Glutamatergic neuron (in vitro differentiated cells): ENCODE measurements around the gene TRAF1. TPM values are rescaled to one million over a fixed set of nuclear protein-coding genes. Genes with fewer than 3 reads are reported as not detected.

Experiments
- DNase-seq: peaks from one replicate; pipeline ENCODE4 v3.0.0; 2022
- H3K27ac Mint-ChIP-seq: one replicate; pipeline ENCODE4 v1.8.0; 2020; ENCODE audit warnings: mild to moderate bottlenecking, mixed read lengths, inconsistent platforms; ENCODE audit not compliant: unreplicated experiment
- H3K27me3 Mint-ChIP-seq: one replicate; pipeline ENCODE4 v1.8.0; 2020; ENCODE audit warnings: mild to moderate bottlenecking, moderate library complexity, mixed read lengths, inconsistent platforms; ENCODE audit not compliant: unreplicated experiment
- H3K36me3 Mint-ChIP-seq: one replicate; pipeline ENCODE4 v1.8.0; 2020; ENCODE audit warnings: mild to moderate bottlenecking, mixed read lengths, inconsistent platforms; ENCODE audit not compliant: unreplicated experiment
- H3K4me1 Mint-ChIP-seq: one replicate; pipeline ENCODE4 v1.8.0; 2020; ENCODE audit warnings: mild to moderate bottlenecking, low read depth, mixed read lengths, inconsistent platforms; ENCODE audit not compliant: unreplicated experiment
- H3K4me3 Mint-ChIP-seq: one replicate; pipeline ENCODE4 v1.8.0; 2020; ENCODE audit warnings: mild to moderate bottlenecking, mixed read lengths, inconsistent platforms; ENCODE audit not compliant: unreplicated experiment
- H3K9me3 Mint-ChIP-seq: one replicate; pipeline ENCODE4 v1.8.0; 2020; ENCODE audit warnings: mild to moderate bottlenecking, moderate library complexity, mixed read lengths, inconsistent platforms; ENCODE audit not compliant: unreplicated experiment
- total RNA-seq: library from RNA; stranded (reverse); fragmentation: NEBNext Ultra II Directional; extraction: Animal tissue kit (Norgen Biotek cat#: 25700); gene quantifications from one replicate; pipeline ENCODE4 v1.2.1, GENCODE V29; 2021; ENCODE audit not compliant: unreplicated experiment
- TF ChIP-seq, protein P1 (sequence below): fragments of 200-600 bp; sonication (generic); IDR thresholded peaks from one replicate; pipeline ENCODE4 v1.5.0; 2021; ENCODE audit not compliant: partially characterized antibody, unreplicated experiment

Gene TRAF1
- total RNA-seq, 1 donor from 2014 or later: 1.6 TPM

DNA sequence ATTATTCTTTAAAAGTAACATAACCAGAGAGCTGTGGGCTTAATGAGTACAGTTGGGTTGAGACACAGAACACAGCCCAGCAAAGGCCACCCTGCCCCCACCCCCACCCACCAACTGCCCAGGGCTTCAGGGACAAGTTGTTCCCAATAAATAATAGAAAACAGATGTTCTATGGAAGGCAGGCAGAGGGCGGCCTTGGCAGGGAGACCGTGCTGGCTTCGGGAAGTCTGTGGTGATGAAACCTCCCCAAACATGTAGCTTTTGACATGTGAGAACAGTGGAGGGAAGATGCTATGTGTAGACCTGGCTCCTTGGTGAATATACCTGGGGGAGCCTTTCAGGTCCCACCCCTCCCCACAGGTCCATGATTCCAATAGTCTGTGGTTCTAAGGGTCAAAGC is 10.0 kb downstream of the TRAF1 start:
- Mint-ChIP-seq H3K9me3 (peaks cover 1% of the 10 kb centered on the region), H3K27me3 (no peaks in the 10 kb centered on the region), H3K4me3 (no peak overlapping the region), H3K27ac (no peak overlapping the region), H3K4me1 (peaks cover 10% of the 10 kb centered on the region), H3K36me3 (no peaks in the 10 kb centered on the region)
- DNase-seq: no peak
- TF ChIP-seq, protein P1, sequence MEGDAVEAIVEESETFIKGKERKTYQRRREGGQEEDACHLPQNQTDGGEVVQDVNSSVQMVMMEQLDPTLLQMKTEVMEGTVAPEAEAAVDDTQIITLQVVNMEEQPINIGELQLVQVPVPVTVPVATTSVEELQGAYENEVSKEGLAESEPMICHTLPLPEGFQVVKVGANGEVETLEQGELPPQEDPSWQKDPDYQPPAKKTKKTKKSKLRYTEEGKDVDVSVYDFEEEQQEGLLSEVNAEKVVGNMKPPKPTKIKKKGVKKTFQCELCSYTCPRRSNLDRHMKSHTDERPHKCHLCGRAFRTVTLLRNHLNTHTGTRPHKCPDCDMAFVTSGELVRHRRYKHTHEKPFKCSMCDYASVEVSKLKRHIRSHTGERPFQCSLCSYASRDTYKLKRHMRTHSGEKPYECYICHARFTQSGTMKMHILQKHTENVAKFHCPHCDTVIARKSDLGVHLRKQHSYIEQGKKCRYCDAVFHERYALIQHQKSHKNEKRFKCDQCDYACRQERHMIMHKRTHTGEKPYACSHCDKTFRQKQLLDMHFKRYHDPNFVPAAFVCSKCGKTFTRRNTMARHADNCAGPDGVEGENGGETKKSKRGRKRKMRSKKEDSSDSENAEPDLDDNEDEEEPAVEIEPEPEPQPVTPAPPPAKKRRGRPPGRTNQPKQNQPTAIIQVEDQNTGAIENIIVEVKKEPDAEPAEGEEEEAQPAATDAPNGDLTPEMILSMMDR: no peak

DNA sequence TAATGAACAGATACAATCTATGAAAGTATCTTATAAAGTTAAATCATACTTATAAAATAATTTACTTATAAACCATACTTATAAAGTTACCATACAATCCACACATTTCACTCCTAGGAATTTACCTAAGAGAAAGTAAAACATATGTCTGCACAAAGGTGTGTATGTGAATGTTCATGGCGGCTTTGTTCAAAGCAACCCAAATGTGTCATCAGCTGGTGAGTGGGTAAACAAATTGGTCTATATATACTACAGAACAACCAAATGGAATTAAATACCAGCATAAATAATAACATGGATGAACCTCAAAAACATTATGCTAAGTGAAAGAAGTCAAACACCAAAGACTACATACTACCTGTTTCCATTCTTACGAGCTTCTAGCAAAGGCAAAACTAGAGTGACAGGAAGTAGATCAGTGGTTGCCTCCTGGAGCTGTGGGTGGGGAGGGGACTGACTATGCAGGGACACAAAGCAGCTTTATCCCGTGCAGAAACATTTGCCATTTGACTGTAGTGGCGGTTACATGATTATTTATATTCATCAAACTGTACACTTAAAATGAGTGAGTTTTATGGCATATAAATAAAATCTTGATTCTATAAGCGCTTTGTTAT is 10.6 kb downstream of the TRAF1 start:
- Mint-ChIP-seq H3K4me1 (peaks cover 9% of the 10 kb centered on the region), H3K27me3 (no peaks in the 10 kb centered on the region), H3K9me3 (peaks cover 1% of the 10 kb centered on the region), H3K36me3 (no peaks in the 10 kb centered on the region), H3K27ac (no peak overlapping the region), H3K4me3 (no peak overlapping the region)
- TF ChIP-seq, protein P1: no peak
- no peak for DNase-seq

DNA sequence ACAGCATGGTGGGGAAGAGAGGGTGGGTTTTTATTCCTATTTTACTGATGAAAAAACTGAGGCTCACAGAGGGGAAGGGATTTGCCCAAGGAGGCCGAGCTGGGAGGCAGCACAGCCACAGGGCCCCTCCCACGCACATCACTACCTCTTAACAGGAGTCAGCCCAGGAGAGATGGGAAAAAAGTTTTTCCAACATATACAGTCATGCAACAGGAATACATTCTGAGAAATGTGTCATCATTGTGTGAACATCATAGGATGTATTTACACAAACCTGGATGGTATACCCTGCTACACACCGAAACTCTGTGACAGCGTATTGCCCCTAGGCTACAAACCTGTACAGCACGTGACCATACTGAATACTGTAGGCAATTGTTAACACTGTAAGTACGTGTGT is 11.6 kb downstream of the TRAF1 start:
- Mint-ChIP-seq H3K27ac (no peak overlapping the region), H3K9me3 (peaks cover 1% of the 10 kb centered on the region), H3K27me3 (no peaks in the 10 kb centered on the region), H3K4me3 (no peak overlapping the region), H3K4me1 (peaks cover 4% of the 10 kb centered on the region), H3K36me3 (no peaks in the 10 kb centered on the region)
- DNase-seq: no peak
- TF ChIP-seq, protein P1: no peak

DNA sequence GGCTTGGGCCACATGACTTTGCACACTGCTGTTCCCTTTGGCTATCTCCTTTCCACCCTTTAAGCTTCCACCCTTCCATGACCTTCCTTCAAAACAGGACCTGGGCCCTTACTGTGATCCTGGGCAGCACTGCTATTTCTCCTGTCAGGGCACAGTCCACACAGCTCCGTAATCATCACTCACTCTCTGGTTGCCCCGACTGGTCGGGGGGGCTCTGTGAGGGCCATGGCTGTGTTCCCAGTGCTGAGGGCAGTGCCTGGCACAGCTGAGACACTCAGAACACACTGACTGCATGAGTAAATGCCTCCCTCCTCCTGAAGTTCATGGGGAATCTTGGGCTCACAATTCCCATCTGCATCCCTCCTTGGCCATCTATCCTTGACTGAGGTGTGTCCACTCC is 12.2 kb downstream of the TRAF1 start:
- Mint-ChIP-seq H3K9me3 (peaks cover 1% of the 10 kb centered on the region), H3K36me3 (no peaks in the 10 kb centered on the region), H3K4me1 (no peaks in the 10 kb centered on the region), H3K27ac (peak overlapping the region; percentile 70), H3K4me3 (no peak overlapping the region), H3K27me3 (no peaks in the 10 kb centered on the region)
- TF ChIP-seq, protein P1: no peak
- DNase-seq: no peak

DNA sequence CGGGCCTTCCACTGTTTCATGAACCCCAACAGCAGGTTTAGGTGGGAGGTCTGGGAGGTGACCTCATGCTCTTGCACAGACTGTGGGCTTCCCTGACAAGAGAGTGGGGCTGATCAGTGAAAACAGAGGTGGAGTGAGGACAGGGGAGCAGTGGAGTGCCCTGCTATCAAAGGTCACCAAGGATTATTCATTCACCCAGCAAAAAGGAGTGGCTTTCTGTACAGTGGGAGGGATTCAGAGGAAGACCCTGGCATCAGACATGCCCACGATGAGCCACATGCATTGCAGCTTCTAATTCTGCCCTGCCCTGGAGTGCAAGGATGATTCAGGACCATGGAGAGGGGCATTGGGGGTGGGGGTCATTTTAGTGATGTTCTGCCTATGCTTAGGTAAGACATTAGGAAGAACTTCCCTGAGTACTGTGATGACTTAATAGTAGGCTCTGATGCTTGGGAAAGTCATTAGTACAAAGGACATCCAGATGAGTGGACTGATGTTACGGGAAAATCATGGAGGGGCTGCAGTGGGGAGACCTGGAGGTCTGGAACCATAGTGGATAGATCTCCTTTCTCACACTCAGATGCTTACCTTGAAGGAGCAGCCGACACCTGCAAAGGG is 12.8 kb downstream of the TRAF1 start:
- H3K4me3 Mint-ChIP-seq: no peak overlapping the region
- H3K4me1 Mint-ChIP-seq: no peaks in the 10 kb centered on the region
- H3K9me3 Mint-ChIP-seq: peaks cover 1% of the 10 kb centered on the region
- TF ChIP-seq, protein P1: no peak
- no peaks in the 10 kb centered on the region for H3K36me3 Mint-ChIP-seq
- H3K27ac Mint-ChIP-seq: no peak overlapping the region
- DNase-seq: no peak
- H3K27me3 Mint-ChIP-seq: no peaks in the 10 kb centered on the region
